Brain microvascular endothelial cell (primary cell): Measurements from ENCODE around the gene HYI.

Source experiments
- DNase-seq: peaks from one replicate; pipeline ENCODE4 v3.0.0-alpha.2; 2020
- H3K27ac ChIP-seq: fragments of 250-450 bp; sonication (Bioruptor Pico); 2 replicates; pipeline ENCODE4 v1.5.1; 2020; ENCODE audit warnings: mild to moderate bottlenecking, moderate library complexity
- H3K27me3 ChIP-seq: fragments of 250-450 bp; sonication (Bioruptor Pico); replicated peaks from 2 replicates; pipeline ENCODE4 v1.5.1; 2020; ENCODE audit warnings: mild to moderate bottlenecking
- H3K36me3 ChIP-seq: fragments of 250-450 bp; sonication (Bioruptor Pico); replicated peaks from 2 replicates; pipeline ENCODE4 v1.5.1; 2020; ENCODE audit warnings: mild to moderate bottlenecking
- H3K4me3 ChIP-seq: 2 replicates; pipeline ENCODE4 v1.5.1; 2011; ENCODE audit warnings: low read depth, mild to moderate bottlenecking, control low read depth, low read length, moderate library complexity
- in situ Hi-C: cut with HindIII; loops from 2 replicates; pipeline ENCODE4 v1.10.0; 2017; ENCODE audit warnings: low sequenced_read_pairs, low pct_ligation_motif_present
- TF ChIP-seq, protein P1 (sequence below): IDR thresholded peaks from 2 replicates; pipeline ENCODE4 v1.5.1; 2011; ENCODE audit warnings: low read depth, mild to moderate bottlenecking, moderate library complexity, low read length, control low read depth, inconsistent platforms; ENCODE audit errors: missing control alignments

The HYI gene

DNA sequence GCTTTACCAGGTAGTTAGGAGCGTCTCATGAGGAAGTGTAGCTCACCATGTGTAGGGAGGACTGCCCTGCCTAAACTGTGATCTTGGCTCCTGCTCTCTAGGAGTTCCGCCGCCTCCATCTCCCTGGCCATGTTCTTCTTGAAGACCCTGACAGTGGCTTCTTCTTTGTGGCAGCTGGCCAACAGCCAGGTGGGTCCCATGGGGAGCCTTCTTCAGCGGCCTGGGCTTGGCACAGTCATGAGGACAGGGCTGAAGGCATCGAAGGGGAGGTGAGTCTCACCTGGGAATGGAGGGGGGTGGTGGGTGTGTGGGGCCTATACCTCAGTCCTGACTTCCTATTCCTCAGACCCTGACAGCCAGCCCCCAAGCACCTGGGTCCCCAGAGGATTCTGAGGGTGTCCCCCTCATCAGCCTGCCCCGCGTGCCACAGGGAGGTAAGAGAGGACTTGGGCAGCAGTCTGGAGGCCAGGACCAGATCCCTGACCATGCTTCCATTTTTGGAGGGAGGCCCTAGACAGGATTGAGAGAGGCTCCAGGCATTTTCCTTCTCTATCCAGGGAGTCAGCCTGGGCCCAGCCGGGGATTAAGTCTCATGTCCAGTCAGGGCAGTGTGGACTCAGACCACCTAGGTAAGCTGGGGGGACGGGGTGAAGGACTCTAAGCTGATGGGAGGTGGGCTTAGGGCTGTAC is 21.4 kb downstream of the HYI start:
- no peak overlapping the region for H3K27ac ChIP-seq

DNA sequence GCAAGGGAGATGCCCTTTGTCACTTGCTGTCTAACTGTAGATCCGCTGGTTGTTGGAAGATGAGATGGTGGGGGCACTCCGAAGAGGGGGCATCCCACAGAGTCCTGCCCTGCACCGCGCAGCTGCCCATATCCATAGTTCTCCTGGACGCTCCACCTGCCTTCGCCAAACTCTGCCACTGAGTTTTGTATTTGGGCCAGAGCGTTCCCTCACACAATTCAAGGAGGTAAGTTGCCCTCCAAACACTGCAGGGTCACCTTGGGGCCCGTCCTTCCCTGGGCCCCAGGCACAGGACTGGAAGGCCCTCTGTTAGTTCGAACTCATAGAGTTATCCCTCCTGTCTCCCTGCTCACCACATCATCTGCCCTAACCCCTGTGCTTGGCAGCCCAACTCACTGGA is 22.1 kb downstream of the HYI start:
- Histone ChIP-seq H3K36me3 (peaks cover 90% of the 10 kb centered on the region), H3K27ac (no peak overlapping the region), H3K27me3 (no peaks in the 10 kb centered on the region), H3K4me3 (no peak overlapping the region)
- TF ChIP-seq, protein P1, sequence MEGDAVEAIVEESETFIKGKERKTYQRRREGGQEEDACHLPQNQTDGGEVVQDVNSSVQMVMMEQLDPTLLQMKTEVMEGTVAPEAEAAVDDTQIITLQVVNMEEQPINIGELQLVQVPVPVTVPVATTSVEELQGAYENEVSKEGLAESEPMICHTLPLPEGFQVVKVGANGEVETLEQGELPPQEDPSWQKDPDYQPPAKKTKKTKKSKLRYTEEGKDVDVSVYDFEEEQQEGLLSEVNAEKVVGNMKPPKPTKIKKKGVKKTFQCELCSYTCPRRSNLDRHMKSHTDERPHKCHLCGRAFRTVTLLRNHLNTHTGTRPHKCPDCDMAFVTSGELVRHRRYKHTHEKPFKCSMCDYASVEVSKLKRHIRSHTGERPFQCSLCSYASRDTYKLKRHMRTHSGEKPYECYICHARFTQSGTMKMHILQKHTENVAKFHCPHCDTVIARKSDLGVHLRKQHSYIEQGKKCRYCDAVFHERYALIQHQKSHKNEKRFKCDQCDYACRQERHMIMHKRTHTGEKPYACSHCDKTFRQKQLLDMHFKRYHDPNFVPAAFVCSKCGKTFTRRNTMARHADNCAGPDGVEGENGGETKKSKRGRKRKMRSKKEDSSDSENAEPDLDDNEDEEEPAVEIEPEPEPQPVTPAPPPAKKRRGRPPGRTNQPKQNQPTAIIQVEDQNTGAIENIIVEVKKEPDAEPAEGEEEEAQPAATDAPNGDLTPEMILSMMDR, result no peak
- no peak for DNase-seq
- in situ Hi-C loops, result no loop called here

More for the DNA sequence above, 21.4 kb downstream of the HYI start:
- peaks cover 84% of the 10 kb centered on the region for H3K36me3 ChIP-seq
- in situ Hi-C loops, result no loop called here
- H3K4me3 ChIP-seq, result no peak overlapping the region
- TF ChIP-seq, protein P1, result no peak
- H3K27me3 ChIP-seq, result no peaks in the 10 kb centered on the region
- no peak for DNase-seq

GRCh38 chr1:43430831-43431230 is 22.9 kb downstream of the HYI start:
- H3K4me3 ChIP-seq, result no peak overlapping the region
- no peak for DNase-seq
- H3K27me3 ChIP-seq, result no peaks in the 10 kb centered on the region
- TF ChIP-seq, protein P1, result no peak
- H3K36me3 ChIP-seq, result peaks cover 96% of the 10 kb centered on the region
- no peak overlapping the region for H3K27ac ChIP-seq
- in situ Hi-C loops, result no loop called here

DNA sequence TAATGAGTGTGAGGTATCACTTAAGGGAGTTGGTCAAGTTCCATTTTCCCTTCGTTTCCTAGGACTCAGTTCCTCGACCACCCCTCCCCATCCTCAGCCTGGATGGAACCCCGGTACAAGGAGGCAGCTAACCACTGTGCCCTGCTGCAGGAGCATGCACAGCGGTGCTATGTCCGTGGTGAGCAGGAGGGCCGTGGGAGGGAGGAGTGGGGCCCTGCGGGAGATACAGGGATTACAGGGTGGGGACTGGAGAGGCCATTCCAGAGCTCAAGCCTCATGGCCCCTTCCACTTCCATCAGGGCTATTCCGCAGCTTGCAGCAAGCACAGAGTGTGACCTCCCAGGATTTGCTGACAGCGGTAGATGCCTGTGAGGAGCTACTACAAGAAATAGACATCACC is 25.8 kb downstream of the HYI start:
- no peak for DNase-seq
- no peak overlapping the region for H3K27ac ChIP-seq
- in situ Hi-C loops, result no loop called here
- TF ChIP-seq, protein P1, result no peak
- H3K4me3 ChIP-seq, result no peak overlapping the region
- H3K36me3 ChIP-seq, result peaks cover 91% of the 10 kb centered on the region
- no peaks in the 10 kb centered on the region for H3K27me3 ChIP-seq

GRCh38 chr1:43427524-43427923 is 26.2 kb downstream of the HYI start:
- no peak overlapping the region for H3K4me3 ChIP-seq
- in situ Hi-C loops, result no loop called here
- peaks cover 90% of the 10 kb centered on the region for H3K36me3 ChIP-seq
- TF ChIP-seq, protein P1, result no peak
- H3K27me3 ChIP-seq, result no peaks in the 10 kb centered on the region
- no peak for DNase-seq
- no peak overlapping the region for H3K27ac ChIP-seq

DNA sequence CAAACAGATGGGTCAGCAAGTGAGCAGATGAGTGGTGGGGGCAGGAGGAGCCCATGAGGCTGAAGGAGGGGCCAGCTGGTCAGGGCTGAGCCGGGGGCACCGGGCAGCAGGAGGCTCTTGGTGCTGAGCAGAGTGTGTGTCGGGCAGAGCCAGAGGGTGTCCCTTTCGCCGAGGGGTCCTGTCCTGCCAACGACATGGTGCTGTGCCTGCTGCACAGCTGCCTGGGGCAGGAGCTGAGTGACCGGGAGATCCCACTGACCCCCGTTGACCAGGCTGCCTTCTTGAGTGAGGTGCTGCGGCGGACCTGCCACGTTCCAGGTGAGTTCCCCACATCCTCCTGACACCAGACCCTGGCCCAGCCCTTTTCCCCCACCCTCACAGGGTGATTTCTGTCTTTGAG is 27.5 kb downstream of the HYI start:
- DNase-seq, result no peak
- Histone ChIP-seq H3K4me3 (no peak overlapping the region), H3K36me3 (peaks cover 85% of the 10 kb centered on the region), H3K27ac (no peak overlapping the region), H3K27me3 (no peaks in the 10 kb centered on the region)
- TF ChIP-seq, protein P1, result no peak
- in situ Hi-C loops, result no loop called here
